Endodermal cell (in vitro differentiated cells): ENCODE measurements around the gene SKIL. TPM values are rescaled to one million over a fixed set of nuclear protein-coding genes. Genes with fewer than 3 reads are reported as not detected.

ENCODE experiments used
- DNase-seq: peaks from one replicate; pipeline ENCODE4 v3.0.0-alpha.2; 2017
- H3K27ac ChIP-seq: 2 replicates; pipeline ENCODE4 v1.5.1; 2013; ENCODE audit warnings: mild to moderate bottlenecking, low read depth, low read length, moderate library complexity
- H3K27me3 ChIP-seq: 2 replicates; pipeline ENCODE4 v1.6.1; 2013; ENCODE audit warnings: mild to moderate bottlenecking, low read length, moderate library complexity; ENCODE audit not compliant: insufficient read depth, control insufficient read depth, poor library complexity, severe bottlenecking
- H3K36me3 ChIP-seq: 2 replicates; pipeline ENCODE4 v1.7.0; 2013; ENCODE audit warnings: mild to moderate bottlenecking, low read length, moderate library complexity; ENCODE audit not compliant: control insufficient read depth, insufficient read depth
- H3K4me1 ChIP-seq: one replicate; pipeline ENCODE4 v1.7.0; 2013; ENCODE audit warnings: low read length; ENCODE audit not compliant: control insufficient read depth, insufficient read depth
- H3K4me3 ChIP-seq: 2 replicates; pipeline ENCODE4 v1.5.1; 2013; ENCODE audit warnings: mild to moderate bottlenecking, low read length, moderate library complexity
- H3K9ac ChIP-seq: 2 replicates; pipeline ENCODE4 v1.6.1; 2013; ENCODE audit warnings: mild to moderate bottlenecking, low read length, moderate library complexity; ENCODE audit not compliant: poor library complexity, severe bottlenecking; ENCODE audit errors: extremely low read depth
- H3K9me3 ChIP-seq: 2 replicates; pipeline ENCODE4 v1.6.1; 2013; ENCODE audit warnings: mild to moderate bottlenecking, low read length, moderate library complexity; ENCODE audit not compliant: control insufficient read depth
- H3K27ac Mint-ChIP-seq: 2 replicates; pipeline ENCODE4 v1.8.0; 2020; ENCODE audit warnings: mixed read lengths
- H3K27me3 Mint-ChIP-seq: 2 replicates; pipeline ENCODE4 v1.8.0; 2021; ENCODE audit warnings: mild to moderate bottlenecking, mixed read lengths; ENCODE audit not compliant: insufficient read depth
- H3K36me3 Mint-ChIP-seq: 2 replicates; pipeline ENCODE4 v1.8.0; 2020; ENCODE audit warnings: low read depth, mixed read lengths
- H3K4me1 Mint-ChIP-seq: 2 replicates; pipeline ENCODE4 v1.8.0; 2020; ENCODE audit warnings: mixed read lengths
- H3K4me3 Mint-ChIP-seq: 2 replicates; pipeline ENCODE4 v1.8.0; 2020; ENCODE audit warnings: mild to moderate bottlenecking, moderate library complexity, mixed read lengths
- H3K9me3 Mint-ChIP-seq: 2 replicates; pipeline ENCODE4 v1.8.0; 2020; ENCODE audit warnings: mild to moderate bottlenecking, mixed read lengths
- WGBS, 2 experiments: methylation state at CpG; one replicate each; pipeline versions ENCODE4 v1.1.5 to v1.1.7; 2013; ENCODE audit warnings: missing lambda C conversion rate in 2 of 2, mixed read lengths in 1 of 2; ENCODE audit not compliant: insufficient coverage in 1 of 2, insufficient read length in 1 of 2; 5-methylcytosine and 5-hydroxymethylcytosine counted together
- total RNA-seq, 2 donors: library from RNA; stranded (reverse); fragmentation: NEBNext Ultra II Directional in 1 of 2; extraction: Animal tissue kit (Norgen Biotek cat#: 25700) in 1 of 2; gene quantifications; 2 replicates in 1 of 2; 3 replicates in 1 of 2; pipeline ENCODE4 v1.2.1, GENCODE V29; 2021
- TF ChIP-seq, protein P1 (sequence below): fragments of 200-600 bp; sonication (generic); conservative IDR thresholded peaks from 2 replicates; pipeline ENCODE4 v1.5.0; 2021; ENCODE audit warnings: antibody characterized with exemption, mild to moderate bottlenecking

The SKIL gene
- total RNA-seq, 2 donors from 2014 or later = 147 to 174 TPM

DNA sequence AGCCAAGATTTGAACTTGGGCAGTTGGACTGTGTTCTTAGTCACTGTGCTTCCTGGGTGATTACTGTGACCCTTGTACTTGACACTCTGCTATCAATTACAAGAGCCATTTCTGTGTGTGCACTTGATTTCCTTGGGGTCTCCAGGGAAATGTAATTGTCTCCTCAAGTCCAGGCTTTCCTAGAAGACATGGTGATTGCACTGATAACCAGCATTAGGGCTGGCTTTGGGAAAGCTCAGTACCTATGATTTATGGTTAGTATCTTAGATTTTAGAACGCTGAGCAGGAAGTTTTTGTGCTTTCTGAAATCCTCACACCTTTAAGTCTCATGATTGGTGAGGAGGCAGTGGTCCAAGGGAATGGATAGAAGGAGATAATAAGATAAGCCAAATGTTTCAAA lies 59.6 kb downstream of the SKIL start:
- H3K9me3 ChIP-seq = no peaks in the 10 kb centered on the region
- Mint-ChIP-seq H3K4me1 (peaks cover 22% of the 10 kb centered on the region), H3K4me3 (no peak overlapping the region), H3K27ac (no peak overlapping the region), H3K9me3 (no peaks in the 10 kb centered on the region), H3K27me3 (peaks cover 32% of the 10 kb centered on the region), H3K36me3 (no peaks in the 10 kb centered on the region)
- no peak for DNase-seq
- H3K9ac ChIP-seq = no peak overlapping the region
- WGBS, 2 experiments = 83% methylated on average over 1 of the region's 1 CpG; no CpG with 5 or more reads in 1 of the 2 experiments
- no peak overlapping the region for H3K4me3 ChIP-seq
- H3K36me3 ChIP-seq = no peaks in the 10 kb centered on the region
- peaks cover 23% of the 10 kb centered on the region for H3K27me3 ChIP-seq
- TF ChIP-seq, protein P1, sequence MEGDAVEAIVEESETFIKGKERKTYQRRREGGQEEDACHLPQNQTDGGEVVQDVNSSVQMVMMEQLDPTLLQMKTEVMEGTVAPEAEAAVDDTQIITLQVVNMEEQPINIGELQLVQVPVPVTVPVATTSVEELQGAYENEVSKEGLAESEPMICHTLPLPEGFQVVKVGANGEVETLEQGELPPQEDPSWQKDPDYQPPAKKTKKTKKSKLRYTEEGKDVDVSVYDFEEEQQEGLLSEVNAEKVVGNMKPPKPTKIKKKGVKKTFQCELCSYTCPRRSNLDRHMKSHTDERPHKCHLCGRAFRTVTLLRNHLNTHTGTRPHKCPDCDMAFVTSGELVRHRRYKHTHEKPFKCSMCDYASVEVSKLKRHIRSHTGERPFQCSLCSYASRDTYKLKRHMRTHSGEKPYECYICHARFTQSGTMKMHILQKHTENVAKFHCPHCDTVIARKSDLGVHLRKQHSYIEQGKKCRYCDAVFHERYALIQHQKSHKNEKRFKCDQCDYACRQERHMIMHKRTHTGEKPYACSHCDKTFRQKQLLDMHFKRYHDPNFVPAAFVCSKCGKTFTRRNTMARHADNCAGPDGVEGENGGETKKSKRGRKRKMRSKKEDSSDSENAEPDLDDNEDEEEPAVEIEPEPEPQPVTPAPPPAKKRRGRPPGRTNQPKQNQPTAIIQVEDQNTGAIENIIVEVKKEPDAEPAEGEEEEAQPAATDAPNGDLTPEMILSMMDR = no peak
- no peak overlapping the region for H3K27ac ChIP-seq
- H3K4me1 ChIP-seq = no peaks in the 10 kb centered on the region

DNA sequence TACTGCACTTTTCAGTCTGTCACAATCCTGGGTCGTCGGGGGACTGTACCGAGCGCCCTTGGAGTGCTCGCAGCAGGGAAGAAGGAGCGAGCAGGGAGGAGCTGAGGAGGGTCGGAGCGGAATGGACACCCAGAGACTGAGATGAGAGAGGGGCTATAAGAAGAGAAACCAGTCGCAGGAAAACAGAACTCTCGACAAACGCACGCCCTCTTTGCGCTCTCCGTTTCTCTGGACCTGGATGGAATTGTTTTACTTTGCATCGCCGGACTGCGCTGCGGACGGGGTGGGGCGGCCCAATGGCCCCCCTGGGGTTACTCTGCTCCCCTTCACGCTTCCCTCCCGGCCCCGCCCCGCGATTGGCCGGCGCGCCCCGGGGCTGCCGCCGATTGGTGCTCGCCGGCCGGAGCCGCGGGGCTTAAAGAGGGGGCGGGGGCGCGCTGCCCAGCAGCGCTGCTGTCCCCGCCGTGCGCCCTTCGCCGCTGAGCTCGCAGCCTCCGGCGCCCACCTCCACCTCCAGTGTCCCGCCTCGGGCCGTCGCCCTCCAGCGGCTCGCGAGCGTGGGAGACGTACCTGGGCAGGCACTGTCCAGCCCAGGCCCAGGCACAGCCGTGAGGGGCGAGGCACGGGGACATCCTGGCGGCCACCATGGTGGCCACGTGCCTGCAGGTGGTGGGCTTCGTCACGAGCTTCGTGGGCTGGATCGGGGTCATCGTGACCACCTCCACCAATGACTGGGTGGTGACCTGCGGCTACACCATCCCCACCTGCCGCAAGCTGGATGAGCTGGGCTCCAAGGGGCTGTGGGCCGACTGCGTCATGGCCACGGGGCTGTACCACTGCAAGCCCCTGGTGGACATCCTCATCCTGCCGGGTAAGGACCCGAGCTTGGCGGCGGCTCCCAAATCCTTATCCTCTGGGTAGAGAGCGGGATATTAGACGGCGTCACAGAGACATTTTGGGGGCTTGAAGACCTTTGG lies 61.2 kb downstream of the SKIL start, which contains the start of gene CLDN11:
Gene CLDN11 (plus strand): TSS at position 447 of the 977 bp plus-strand sequence. CDS start 199 bp downstream, at position 646.
- H3K36me3 ChIP-seq = no peaks in the 10 kb centered on the region
- TF ChIP-seq, protein P1 = peak; percentile 59
- no peak within 1 kb of the TSS for H3K27ac ChIP-seq
- peak within 1 kb of the TSS; percentile 53 for H3K4me3 ChIP-seq
- no peak within 1 kb of the TSS for H3K9ac ChIP-seq
- H3K9me3 Mint-ChIP-seq = no peaks in the 10 kb centered on the region
- H3K4me1 Mint-ChIP-seq = peaks cover 27% of the 10 kb centered on the region
- peaks cover 23% of the 10 kb centered on the region for H3K27me3 ChIP-seq
- no peak within 1 kb of the TSS for H3K27ac Mint-ChIP-seq
- peaks cover 3% of the 10 kb centered on the region for H3K4me1 ChIP-seq
- DNase-seq = peak; percentile 86
- H3K9me3 ChIP-seq = no peaks in the 10 kb centered on the region
- peak within 1 kb of the TSS; percentile 48 for H3K4me3 Mint-ChIP-seq
- WGBS, 2 experiments = 29 to 52% methylated on average over 30 to 79 of the region's 79 CpGs
- H3K36me3 Mint-ChIP-seq = peaks cover 4% of the 10 kb centered on the region
- H3K27me3 Mint-ChIP-seq = peaks cover 40% of the 10 kb centered on the region

DNA sequence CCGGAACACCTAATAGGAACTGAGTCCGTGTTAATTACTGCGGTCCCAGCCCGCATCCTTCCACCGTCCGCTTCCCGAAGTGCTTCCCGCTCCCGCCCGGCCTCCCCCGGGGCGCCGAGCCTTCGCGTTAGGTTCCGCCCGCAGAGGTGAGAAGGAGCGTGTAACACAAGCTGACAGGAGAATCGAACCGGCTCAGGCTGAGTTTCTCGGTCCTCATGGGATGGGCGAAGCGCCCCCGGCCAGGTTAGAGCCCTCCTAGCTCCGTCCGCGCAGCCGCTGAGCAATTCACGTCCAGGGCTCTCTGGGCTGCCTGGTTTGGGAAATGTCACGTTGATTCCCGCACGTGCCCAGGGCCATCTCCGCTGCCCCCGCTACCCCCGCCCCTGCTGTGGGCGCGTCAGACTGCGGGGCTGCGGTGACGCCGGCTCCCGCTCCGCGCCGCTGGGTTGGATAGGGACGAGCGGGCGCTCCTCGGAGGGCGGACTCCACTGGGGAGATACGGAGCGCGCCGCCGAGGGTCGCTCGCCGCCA lies 62.1 kb downstream of the SKIL start:
- Histone ChIP-seq H3K27me3 (peaks cover 29% of the 10 kb centered on the region), H3K4me3 (no peak overlapping the region), H3K36me3 (no peaks in the 10 kb centered on the region), H3K9me3 (no peaks in the 10 kb centered on the region), H3K9ac (no peak overlapping the region), H3K27ac (no peak overlapping the region), H3K4me1 (peaks cover 3% of the 10 kb centered on the region)
- Mint-ChIP-seq H3K27ac (peak overlapping the region; percentile 20), H3K27me3 (peaks cover 42% of the 10 kb centered on the region), H3K4me1 (peaks cover 26% of the 10 kb centered on the region), H3K9me3 (no peaks in the 10 kb centered on the region), H3K36me3 (peaks cover 4% of the 10 kb centered on the region), H3K4me3 (peak overlapping the region; percentile 48)
- DNase-seq = peak; percentile 87
- 17 to 57% methylated on average over 42 to 58 of the region's 58 CpGs for WGBS, 2 experiments
- TF ChIP-seq, protein P1 = no peak
